NCI-H2171 treated with DMSO at 0.1 percent for 48 hours (cell line): ENCODE results near the gene CMSS1.
"Not testable (repeated sequence)": the region's sequence is repeated elsewhere in the genome, so short reads cannot be mapped to it uniquely, and the experiment has no call there.

ENCODE experiments used
- DNase-seq: peaks from one replicate; lab custom pipeline; 2025; lab: John Stamatoyannopoulos, UW

CMSS1 gene

DNA sequence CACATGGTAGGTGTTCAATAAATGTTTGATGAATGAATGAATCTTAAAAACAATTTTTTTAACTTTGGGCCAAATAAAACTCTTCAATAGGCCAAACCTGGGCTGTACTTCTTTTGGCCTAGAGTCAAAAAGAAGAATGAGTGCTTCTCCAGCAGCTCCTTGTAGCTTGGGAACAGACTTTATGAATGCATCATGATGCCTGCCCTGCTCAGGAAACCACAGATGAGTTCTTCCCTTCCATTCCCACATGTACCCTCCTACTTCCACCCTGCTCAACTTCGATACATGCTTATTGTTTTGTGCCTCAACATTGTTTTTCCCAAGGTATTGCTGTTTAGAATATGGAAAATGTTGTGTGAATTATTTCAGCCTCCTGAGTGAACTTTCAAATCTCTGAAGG is 209.7 kb downstream of the CMSS1 start:
- no peak for DNase-seq

- DNase-seq = no peak
Measured at GRCh38 chr3:100029052-100029451, 211.4 kb downstream of the CMSS1 start.

DNA sequence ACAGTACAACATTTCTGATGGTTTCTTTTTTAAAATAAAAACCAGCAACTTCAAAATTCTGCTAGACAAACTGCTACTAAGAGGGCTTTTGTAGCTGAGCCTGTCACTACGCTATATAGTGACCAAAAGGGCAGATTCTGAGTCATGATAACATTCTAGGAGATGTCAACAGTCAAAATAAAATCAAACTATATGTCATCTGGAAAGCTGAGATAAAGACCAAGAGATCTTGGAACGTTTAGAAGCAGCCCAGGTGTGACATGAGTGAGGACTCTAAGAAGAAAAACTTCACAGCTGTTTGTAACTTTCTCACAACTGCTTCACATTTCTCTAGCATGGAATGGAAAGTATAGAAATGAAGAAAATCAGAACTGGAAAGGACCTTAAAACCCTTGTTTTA is 212.0 kb downstream of the CMSS1 start:
- DNase-seq = no peak

GRCh38 chr3:100030346-100030745 is 212.7 kb downstream of the CMSS1 start:
- peak; percentile 25 for DNase-seq

- no peak for DNase-seq
Measured at GRCh38 chr3:100030914-100031425, 213.3 kb downstream of the CMSS1 start.

GRCh38 chr3:100032243-100032642 is 214.6 kb downstream of the CMSS1 start:
- DNase-seq = peak; percentile 88

DNA sequence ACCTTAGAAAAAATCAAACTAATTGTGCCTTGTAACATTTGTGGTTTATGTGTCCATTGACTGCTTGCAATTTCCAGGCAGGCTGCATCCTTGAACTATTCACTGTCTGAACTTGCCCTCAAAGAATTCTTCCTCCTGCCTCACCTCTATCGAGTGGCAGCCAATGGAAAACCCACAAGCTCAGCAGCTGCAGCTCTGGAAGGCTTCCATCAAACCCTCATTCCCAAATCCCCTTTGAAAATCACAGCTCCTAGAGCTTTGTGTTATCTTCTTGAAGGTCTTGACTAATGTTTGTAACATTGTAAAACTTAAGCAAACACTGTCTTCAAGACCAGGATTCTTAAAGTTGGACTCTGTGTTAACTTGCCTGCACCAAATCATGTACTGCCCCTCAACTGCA is 215.5 kb downstream of the CMSS1 start:
- peak; percentile 18 for DNase-seq

DNA sequence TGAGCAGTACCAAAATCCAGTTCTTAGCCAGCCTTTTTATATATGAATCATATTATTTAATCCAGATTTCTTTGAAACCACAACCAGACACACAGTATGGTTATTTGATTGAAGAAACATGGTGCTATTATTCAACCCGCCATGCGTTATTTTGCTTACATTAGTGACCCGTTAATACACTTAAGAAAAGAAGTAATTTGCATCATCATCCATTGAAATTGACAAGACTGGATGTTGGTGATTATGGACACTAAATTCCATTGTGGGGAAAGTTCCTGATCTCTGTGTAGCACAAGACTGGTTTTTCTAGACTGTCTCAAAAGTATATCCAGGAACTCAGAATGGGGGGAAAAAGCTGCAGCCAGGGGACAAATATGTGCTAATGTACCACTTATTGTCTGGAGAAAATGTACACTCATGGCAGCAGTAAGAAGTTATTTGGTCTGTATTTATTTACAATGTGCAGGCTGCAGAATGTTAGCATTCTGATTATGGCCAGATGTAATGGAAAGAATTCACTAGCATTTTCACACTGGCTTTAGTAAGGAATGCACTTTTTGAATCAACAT is 216.3 kb downstream of the CMSS1 start:
- no peak for DNase-seq

DNA sequence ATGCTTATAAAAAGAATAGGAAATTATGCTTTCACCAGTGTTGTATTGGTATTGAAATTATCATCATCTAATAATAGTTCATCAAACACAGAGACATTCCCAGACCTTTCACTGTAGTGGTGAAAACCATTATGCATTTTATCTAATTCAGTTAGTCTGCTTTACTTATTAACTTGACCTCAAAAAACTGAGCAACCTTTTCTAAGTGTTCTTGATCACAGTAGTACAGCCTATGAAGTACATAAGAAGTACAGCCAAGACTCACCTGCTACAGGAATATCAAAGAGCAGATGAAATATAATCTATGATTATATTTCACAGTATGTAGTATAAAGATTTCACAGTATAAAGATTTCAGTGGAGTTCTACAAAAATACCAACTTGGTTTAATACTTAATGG is 221.4 kb downstream of the CMSS1 start:
- no peak for DNase-seq

DNA sequence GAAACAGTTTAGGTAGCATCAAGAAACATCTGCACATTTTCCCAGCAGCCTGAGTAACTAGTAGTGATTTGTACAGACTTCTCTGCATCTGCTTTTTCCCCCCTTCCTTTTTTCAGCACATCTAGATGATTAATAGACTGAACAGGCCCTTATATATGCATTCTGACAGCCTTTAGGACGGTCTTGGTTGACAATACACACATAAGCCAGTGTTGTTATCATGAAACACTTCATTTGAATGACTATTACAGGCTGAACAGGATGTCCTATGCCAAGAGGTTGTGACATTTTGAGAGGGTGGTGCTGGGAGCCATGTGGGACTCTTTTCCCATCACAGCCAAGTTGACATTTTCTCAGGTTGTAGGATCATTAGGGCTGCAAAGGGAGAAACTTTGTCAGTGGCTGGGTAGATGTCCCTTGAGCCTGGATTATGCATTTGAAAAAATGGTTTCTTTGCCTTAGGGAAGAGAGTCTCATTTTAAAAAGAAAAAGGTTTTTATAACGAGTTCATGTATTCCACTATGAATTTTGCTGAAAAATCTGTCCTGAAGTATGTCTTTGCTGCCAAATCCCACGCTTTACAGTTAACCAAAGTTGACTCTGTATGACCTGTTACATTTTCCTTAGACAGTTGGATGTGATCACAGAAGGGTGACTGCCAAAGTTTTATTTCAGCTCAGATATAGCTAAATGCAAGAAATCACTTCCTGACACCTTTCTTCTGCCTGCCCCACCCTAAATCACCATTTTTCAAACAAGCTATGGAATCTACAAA is 223.0 kb downstream of the CMSS1 start:
- no peak for DNase-seq

- DNase-seq = no peak
Measured at GRCh38 chr3:100041328-100041749, 223.7 kb downstream of the CMSS1 start.

DNA sequence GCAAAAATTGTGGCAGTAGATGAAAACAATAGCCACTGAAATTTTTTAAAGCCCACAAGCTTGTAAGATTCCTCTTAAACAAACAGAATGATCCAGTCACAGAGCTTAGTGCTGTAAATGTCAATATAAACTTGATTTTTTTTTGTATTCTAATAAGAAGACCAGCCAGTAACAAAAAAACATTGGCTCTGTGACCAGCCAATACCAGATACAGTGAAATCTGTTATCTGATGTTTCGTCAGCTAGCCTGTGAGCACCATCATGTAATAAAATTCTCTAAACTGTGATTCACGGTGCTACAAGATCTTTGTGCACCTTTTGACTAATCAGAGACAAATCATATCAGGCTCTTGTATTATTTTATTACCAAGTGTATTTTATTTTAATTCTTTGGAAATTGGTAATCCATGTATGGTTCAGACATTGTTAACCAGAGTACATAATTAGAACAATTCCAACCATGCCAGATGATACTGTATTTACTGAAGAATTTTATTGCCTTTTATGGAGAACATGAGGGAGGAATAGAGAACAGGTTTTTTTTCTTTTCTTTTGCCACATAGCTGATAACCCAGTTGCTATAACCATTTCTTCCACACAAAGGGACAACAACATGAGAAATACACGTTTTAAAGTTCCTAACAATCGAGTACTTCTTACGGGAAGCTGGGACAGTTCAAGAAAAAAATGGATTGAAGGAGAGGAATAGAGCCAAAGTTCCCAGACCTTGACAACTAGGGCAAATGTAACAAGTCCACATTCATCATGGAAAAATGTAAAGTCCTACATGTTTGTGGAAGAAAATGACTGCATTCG is 224.7 kb downstream of the CMSS1 start:
- peak; percentile 20 for DNase-seq

GRCh38 chr3:100043271-100043670 is 225.6 kb downstream of the CMSS1 start:
- no peak for DNase-seq

GRCh38 chr3:100044369-100044768 is 226.7 kb downstream of the CMSS1 start:
- DNase-seq = no peak

GRCh38 chr3:100045696-100046095 is 228.0 kb downstream of the CMSS1 start:
- DNase-seq = peak; percentile 20

DNA sequence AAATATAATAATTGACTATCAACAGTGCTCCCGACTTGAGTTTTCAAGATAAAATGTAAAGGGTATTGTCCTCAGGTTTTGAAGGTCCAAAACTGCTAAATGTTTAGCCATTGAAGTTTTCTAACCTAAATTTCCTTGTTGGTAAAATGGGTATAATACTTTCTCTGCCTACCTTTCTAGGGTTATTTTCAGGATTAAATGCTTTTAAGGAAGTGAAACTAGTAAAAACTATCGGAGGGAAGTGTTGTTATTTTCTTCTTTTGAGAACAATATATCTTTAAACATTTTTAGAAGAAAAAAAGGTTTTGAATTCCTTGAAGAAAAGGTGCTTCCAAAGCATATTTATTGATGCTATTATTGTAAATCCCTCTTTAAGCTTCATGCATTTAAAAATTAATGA is 229.3 kb downstream of the CMSS1 start:
- DNase-seq = no peak

DNA sequence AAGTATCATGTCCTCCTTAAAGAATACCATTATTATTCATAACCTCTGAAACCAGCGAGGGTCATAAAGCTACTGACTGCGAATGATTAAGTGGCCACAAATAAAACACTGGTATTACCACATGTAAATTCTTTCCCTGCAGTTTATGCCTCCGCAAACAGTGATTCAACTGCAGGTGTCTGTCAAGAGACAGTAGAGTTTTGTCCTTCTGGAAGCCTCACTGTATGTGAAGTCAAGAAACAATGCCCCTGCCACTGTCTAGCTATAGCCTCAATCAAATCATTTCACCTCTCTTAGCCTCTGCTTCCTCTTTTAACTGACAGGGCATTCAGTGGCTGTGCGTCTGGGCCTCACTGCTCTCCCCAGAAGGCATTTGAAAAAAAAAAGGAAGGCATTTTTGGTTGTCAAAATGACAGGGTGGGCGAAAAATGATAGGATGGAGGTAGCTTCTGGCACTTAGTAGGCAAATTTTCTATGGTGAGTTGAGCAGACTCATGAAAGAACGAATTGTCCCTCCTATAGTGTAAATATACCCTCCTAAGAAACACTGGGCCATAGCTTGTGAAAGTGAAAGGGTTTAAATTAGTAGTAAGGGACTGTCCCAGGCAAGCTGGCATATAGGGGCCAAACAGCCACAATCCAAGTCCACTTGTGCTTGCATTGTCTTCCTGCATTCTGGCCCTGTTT is 229.9 kb downstream of the CMSS1 start:
- no peak for DNase-seq

- no peak for DNase-seq
Measured at GRCh38 chr3:100048248-100048647, 230.6 kb downstream of the CMSS1 start.

- not testable (repeated sequence) for DNase-seq
Measured at GRCh38 chr3:100051513-100051912, 233.9 kb downstream of the CMSS1 start.

DNA sequence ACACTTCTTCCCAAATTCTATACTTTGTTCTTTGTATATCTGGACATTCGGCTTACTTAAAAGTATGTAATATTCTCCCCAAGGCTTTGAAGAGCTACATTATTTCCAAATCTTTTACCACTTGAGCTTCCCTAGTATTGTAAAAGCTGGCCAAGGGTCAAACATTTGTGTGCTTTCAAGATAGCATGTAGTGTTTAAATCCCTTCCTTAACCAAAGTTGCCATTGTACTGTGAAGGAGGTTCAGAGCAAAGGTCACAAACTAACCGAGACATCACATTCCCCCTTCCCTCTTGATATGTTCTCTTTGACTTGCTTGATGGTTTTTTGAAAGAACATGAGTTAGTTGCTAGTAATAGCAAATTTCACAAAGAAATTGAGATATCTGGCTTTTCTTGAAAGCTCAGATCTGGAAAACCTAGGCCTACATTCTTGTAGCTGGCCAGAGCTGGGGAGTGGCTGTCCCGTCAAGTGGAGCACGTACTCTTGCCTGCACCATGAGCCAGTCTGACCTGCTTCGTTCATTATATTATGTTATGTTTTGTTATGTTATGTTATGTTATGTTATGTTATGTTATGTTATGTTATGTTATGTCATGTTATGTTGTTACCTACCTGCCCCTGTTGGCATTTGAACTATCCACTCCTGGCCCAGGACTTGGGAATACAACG is 236.4 kb downstream of the CMSS1 start:
- DNase-seq = no peak

DNA sequence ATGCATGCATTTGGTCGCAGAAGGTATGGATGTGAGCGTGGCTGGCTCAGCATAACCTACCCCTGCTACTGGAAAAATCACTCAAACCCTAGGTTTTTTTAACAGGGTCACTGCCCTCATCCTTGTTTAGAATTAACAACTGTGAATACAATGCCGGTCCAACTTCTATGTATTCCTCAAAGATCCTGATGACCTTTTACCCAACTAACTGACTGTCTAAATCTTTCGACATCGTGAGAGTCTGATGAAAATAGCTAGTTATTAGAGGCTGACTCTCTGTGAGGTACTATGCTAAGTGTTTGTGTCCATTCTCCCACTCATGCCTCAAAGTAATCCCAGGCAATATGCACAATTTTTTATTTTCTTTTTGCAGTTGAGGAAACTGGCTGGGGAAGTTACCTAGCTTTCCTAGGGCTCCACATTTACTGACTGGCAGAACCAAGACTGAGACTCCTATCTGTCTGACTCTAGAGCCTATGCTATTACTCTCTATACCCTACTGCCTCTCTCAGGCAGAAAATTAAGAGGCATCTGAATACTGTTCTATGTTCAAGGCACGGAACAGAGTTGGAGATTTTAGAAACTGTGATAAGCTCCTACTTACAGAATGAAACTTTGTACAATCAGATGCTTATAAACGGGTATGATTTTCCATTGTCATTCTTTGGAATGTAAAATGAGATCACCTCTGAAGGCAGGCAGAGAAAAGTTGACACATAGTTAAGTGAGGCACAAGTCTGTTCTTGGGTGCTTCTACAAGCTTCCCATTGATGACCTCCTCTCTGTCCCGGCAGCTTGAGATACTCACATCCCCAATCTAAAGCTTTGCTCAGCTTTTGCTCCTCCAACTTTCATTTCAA is 240.3 kb downstream of the CMSS1 start:
- DNase-seq = no peak
